ENCODE results near the gene TMEM117. TPM values are rescaled to one million over a fixed set of nuclear protein-coding genes. Genes with fewer than 3 reads are reported as not detected.

TMEM117 gene
- total and polyA plus RNA-seq, 7 donors, result 1.9 to 4.7 (median 3.9) TPM

DNA sequence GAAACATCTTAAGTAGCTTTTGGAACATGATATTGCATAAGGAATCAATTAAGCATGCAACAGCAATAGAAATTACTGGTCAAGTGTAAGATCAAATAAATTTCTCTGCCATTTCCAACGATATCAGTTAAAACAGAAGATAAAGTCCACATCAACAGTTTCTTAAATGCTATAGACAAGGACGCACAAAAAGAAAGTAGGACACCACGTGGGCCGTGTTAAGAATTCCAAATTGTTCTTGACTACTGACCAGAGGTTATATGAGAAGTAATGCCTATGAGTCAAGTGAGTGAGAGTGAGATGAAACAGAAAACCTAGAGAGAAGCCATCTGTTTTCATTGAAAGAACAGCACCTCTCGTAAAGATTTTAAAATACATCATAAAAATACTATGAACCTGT is 318.2 kb downstream of the TMEM117 start:
- intact Hi-C loops (cut with DNase I), result no loop called here
- peak; percentile 58 to 94 (median 82) for ATAC-seq
- WGBS, 3 donors, result 19 to 27% (median 26%) methylated on average over 5 of the region's 5 CpGs

DNA sequence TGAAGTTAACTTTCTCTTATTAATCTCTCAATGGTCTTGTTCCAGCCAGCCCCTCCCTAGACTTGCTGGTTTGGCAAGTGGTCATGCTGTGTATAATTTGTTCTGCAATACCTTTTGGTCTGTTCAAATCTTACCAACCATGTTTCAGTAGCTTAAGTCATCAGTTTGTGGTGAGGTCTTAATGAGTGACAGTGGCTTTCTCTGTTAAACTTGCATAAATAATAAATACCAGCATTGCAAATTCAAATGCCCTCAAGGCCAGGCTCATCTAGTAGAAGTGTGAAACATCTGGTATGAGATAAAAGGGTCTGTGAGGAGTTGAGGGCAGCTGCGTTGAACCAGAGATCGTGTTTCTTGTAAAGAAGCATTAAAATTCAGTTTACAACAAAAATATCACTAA is 319.5 kb downstream of the TMEM117 start:
- H3K27me3 ChIP-seq (ENCODE audit: insufficient read depth in 3 of 3, low read length in 2 of 3), result no peaks in the 10 kb centered on the region
- WGBS, 3 donors, result 42 to 54% (median 47%) methylated on average over 2 of the region's 2 CpGs
- ATAC-seq (no peak), DNase-seq (no peak)
- H3K4me1 ChIP-seq, result peaks cover 13% of the 10 kb centered on the region
- no peaks in the 10 kb centered on the region for H3K9me3 ChIP-seq
- no peak overlapping the region for H3K4me3 ChIP-seq
- no peaks in the 10 kb centered on the region for H3K36me3 ChIP-seq (ENCODE audit: insufficient read depth in 1 of 2, low read depth in 1 of 2)
- intact Hi-C loops (cut with DNase I), result no loop called here
- H3K27ac ChIP-seq, result no peak overlapping the region
- TF ChIP-seq, protein P1, sequence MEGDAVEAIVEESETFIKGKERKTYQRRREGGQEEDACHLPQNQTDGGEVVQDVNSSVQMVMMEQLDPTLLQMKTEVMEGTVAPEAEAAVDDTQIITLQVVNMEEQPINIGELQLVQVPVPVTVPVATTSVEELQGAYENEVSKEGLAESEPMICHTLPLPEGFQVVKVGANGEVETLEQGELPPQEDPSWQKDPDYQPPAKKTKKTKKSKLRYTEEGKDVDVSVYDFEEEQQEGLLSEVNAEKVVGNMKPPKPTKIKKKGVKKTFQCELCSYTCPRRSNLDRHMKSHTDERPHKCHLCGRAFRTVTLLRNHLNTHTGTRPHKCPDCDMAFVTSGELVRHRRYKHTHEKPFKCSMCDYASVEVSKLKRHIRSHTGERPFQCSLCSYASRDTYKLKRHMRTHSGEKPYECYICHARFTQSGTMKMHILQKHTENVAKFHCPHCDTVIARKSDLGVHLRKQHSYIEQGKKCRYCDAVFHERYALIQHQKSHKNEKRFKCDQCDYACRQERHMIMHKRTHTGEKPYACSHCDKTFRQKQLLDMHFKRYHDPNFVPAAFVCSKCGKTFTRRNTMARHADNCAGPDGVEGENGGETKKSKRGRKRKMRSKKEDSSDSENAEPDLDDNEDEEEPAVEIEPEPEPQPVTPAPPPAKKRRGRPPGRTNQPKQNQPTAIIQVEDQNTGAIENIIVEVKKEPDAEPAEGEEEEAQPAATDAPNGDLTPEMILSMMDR (IDR thresholded peaks at IDR 0.05), result no peak

More for the DNA sequence above, 318.2 kb downstream of the TMEM117 start:
- Histone ChIP-seq H3K27ac (no peak overlapping the region), H3K9me3 (no peaks in the 10 kb centered on the region), H3K27me3 (ENCODE audit: insufficient read depth in 3 of 3, low read length in 2 of 3) (no peaks in the 10 kb centered on the region), H3K36me3 (ENCODE audit: insufficient read depth in 1 of 2, low read depth in 1 of 2) (no peaks in the 10 kb centered on the region), H3K4me3 (peak overlapping the region; percentile 41), H3K4me1 (peaks cover 13% of the 10 kb centered on the region)
- TF ChIP-seq, protein P1 (IDR thresholded peaks at IDR 0.05), result no peak
- no peak for DNase-seq

DNA sequence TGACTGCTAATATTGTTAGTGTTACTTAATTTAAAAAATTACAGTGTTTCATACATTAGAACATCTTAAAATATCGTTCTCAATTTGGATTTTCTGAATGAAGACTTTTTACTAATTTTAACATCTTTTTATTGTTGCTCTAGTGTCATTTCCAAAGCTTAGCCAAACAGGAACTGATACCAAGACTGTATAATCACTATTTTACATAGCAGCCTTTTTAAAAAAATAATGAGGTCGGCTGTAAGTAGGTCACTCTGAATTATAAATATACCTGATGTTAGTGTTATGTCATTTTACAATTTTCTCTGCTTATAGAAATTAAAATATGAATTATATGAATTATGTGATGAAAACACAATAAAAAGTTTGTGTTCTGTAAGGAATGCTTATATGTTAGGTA is 321.5 kb downstream of the TMEM117 start:
- Histone ChIP-seq H3K27ac (no peak overlapping the region), H3K4me1 (peaks cover 13% of the 10 kb centered on the region), H3K4me3 (no peak overlapping the region), H3K27me3 (ENCODE audit: insufficient read depth in 3 of 3, low read length in 2 of 3) (no peaks in the 10 kb centered on the region), H3K36me3 (ENCODE audit: insufficient read depth in 1 of 2, low read depth in 1 of 2) (no peaks in the 10 kb centered on the region), H3K9me3 (no peaks in the 10 kb centered on the region)
- ATAC-seq, result no peak
- DNase-seq, result no peak
- WGBS, 3 donors, result 39 to 43% (median 41%) methylated on average over 2 of the region's 2 CpGs
- intact Hi-C loops (cut with DNase I), result no loop called here
- TF ChIP-seq, protein P1 (IDR thresholded peaks at IDR 0.05), result no peak

- no peak for DNase-seq
- no peak overlapping the region for H3K27ac ChIP-seq
- H3K4me3 ChIP-seq, result no peak overlapping the region
- 68 to 73% (median 69%) methylated on average over 2 of the region's 2 CpGs for WGBS, 3 donors
- H3K27me3 ChIP-seq (ENCODE audit: insufficient read depth in 3 of 3, low read length in 2 of 3), result no peaks in the 10 kb centered on the region
- no peaks in the 10 kb centered on the region for H3K9me3 ChIP-seq
- TF ChIP-seq, protein P1 (IDR thresholded peaks at IDR 0.05), result no peak
- no peaks in the 10 kb centered on the region for H3K36me3 ChIP-seq (ENCODE audit: insufficient read depth in 1 of 2, low read depth in 1 of 2)
- ATAC-seq, result no peak
- intact Hi-C loops (cut with DNase I), result no loop called here
- peaks cover 9% of the 10 kb centered on the region for H3K4me1 ChIP-seq
Observed at GRCh38 chr12:44158746-44159145, 322.9 kb downstream of the TMEM117 start.

GRCh38 chr12:44159216-44159615 is 323.3 kb downstream of the TMEM117 start:
- Histone ChIP-seq H3K27ac (no peak overlapping the region), H3K9me3 (no peaks in the 10 kb centered on the region), H3K36me3 (ENCODE audit: insufficient read depth in 1 of 2, low read depth in 1 of 2) (no peaks in the 10 kb centered on the region), H3K27me3 (ENCODE audit: insufficient read depth in 3 of 3, low read length in 2 of 3) (no peaks in the 10 kb centered on the region), H3K4me1 (peaks cover 4% of the 10 kb centered on the region), H3K4me3 (no peak overlapping the region)
- intact Hi-C loops (cut with DNase I), result no loop called here
- no peak for ATAC-seq
- no peak for DNase-seq
- TF ChIP-seq, protein P1 (IDR thresholded peaks at IDR 0.05), result no peak

Data from psoas muscle (tissue), 8 donors.